GM19397 (cell line): ENCODE measurements around the gene ENOX1.

Experiments
- ATAC-seq: cut with Tn5 transposase; IDR thresholded peaks from one replicate; pipeline ENCODE4 v1.9.1; 2021; ENCODE audit warnings: mild to moderate bottlenecking, moderate library complexity; ENCODE audit not compliant: unreplicated experiment

The ENOX1 gene

DNA sequence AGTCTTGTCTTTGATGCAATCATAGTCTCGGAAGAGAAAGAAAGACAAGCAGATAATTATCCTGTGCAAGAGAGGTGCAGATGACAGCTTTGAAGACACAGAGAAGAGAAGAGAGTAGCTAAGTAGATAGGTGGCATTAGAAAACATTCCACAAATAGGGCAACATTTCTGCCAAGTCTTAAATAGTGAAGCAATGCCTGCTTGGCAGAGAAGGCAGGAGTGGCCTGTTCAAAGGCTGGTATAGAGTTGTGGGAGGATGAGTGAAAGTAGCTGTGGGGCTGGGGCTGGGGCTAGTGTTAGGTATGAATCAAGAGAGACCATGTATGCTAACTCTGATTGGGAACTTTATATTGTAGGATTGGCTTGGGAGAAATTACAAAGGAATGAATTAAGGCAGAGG lies 457.9 kb downstream of the ENOX1 start:
- no peak for ATAC-seq

DNA sequence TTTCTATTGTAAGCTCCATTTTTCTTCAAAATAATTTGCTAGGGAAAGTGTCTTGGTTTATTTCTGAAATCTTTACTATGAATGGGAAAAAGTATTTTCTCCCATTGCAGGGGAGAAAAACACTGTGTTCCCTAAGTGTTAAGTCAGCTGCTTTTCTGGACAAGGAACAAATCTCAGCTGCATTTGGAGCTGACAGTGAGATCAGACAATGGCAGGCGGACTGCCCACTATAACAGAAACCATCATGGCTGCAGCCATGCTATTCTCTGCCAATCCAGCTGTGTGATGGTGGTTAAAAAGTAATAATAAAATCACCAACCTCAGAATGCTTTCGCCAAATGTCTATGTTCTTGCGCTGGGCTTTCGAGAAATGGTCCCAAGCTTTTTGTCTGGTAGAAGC lies 460.7 kb downstream of the ENOX1 start:
- no peak for ATAC-seq

DNA sequence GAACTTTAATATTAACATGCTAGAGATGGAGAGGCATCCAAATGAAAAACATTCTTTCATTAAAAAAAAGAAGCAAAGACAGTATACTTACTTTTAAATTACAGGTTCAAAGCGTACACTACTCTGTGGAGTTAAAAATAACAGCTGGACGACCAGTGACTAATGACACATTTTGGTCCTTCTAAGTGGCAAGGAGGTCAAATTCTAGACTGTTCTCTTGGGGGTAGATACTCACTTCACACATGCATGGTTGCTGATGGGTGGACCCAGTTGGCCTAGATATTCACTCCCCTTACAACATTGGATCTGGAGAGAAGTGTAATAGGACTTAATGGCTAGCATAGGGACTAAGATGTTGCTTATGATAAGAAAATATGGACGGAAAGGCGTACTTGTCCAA lies 461.1 kb downstream of the ENOX1 start:
- no peak for ATAC-seq

DNA sequence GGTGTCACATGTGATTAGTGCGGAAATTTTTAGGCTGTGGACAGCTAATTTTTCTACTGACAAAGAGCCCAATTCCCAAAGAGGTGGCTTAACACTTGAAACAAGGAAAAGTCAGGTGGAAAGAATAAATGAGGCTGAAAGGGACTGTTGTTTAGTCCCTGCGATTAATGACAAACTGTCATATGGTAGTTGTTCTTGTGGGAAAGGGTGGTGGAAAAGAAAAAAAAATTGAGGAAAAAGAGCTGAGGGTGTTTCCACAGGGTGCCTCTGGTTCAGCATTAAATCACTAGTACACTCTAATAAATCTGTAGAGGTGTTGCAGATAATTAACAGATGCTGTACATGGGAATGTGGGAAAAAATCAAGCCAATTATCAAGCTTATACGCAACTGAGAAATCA lies 462.6 kb downstream of the ENOX1 start:
- no peak for ATAC-seq

DNA sequence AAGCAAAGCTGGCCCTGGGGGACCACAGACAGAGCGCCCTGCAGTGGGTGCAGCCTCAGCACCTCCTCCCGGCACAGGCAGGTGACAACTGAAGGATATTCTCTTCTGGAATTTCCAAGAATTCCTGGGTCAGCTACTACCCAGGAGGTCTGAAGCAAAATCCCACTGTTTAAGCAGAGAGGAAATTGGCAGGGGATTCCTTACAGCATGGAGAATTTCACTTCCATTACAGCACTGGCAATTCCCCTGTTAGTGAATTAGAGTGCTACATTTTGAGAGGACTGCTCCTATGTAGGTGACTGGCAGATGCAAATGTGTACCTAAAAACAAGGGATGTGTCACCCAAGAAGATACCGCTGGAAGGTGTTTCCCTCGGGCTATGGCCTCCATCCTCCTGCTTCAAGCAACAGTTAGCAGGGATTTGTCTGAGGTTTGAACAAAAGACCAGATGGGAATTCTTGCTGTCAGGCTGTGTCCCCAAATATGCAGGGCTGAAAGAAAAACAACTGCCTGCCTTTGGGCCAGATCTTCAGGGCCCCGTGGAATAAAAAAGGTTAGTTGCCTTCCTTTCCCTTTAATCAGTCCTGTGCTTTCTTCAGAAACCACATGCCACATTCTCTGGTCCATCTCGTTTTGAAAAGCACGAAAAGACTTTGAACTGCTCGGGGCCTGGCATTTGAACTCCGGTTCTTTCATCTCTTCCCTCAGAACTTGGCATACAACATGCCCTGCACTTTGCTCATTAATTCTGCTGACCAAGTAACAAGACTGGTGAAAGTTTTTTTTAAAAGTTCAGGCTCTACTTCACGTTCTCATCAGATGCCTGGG lies 466.9 kb downstream of the ENOX1 start:
- no peak for ATAC-seq

DNA sequence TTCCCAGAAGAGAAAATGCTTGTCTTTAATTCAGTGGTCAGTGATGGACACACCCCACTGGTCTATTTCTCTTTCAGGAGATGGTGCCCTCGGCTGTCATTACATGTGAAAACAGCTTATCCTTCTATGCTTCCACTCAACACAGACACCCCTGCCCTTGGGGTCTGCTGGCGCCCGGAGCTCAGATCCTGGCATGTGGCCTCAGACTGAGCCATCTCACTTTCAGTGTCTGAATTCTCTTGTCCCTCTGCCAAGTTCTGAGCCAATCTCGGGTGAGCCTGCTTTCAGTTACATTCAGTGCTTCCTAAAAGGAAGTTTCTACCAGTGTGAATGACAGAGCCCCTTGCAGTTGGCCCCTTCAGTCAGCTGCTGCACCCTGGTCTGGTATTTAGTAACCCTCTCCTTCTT lies 469.8 kb downstream of the ENOX1 start:
- ATAC-seq: no peak

DNA sequence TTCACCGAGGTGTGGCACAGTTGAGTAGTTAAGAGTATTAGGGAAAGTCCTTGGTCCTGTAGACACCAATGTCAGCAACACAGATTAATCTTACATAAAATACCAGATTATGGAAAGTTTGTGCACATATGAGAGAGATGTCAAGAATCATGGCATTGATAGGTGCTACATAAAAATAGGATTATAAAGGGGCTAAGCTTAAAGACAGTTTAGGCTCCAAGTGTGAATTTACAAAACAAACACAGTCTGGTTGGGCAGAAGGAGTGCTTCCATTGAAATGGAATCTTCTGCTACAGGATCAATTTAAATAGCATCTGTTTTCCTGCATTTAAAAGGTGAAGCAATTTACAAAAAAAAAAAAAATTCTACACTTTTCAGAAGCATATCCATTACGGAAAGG lies 470.5 kb downstream of the ENOX1 start:
- ATAC-seq: no peak

DNA sequence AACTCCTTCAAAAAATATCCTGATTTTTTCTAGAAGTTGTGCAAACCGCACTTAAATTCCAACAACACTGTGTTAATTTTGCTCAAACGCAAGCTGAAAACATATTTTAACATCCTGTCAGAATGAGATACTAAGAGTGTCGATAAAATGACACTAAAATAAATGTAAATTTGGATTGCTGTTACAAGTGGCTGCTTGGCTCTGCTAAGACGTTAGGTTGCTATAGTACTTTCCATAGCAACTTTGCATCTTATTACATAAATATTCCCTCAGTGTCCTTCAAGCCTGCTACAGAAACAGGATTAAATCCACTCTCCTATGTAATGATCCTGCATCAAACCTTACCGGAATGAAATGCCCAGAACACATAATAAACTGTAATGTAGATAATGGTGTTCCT lies 471.2 kb downstream of the ENOX1 start:
- no peak for ATAC-seq

DNA sequence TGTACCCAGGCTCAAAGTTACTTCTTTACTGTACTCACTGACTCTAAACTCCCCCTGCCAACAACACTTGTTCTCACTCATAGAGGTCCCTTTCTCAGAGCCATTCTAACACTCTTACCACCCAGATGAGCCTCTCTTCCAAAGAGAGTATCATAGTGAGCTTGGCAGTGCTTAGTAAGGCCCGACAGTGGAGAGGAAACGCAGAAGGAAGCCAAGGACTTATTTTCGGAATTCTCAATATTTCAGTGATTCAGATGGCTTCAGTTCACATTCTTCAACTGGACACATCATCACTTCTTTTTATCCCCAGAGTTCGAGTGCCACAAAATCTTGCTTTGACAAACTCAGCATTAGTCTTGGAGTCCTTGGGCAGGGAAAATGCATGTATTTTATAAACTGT lies 477.5 kb downstream of the ENOX1 start:
- ATAC-seq: no peak

DNA sequence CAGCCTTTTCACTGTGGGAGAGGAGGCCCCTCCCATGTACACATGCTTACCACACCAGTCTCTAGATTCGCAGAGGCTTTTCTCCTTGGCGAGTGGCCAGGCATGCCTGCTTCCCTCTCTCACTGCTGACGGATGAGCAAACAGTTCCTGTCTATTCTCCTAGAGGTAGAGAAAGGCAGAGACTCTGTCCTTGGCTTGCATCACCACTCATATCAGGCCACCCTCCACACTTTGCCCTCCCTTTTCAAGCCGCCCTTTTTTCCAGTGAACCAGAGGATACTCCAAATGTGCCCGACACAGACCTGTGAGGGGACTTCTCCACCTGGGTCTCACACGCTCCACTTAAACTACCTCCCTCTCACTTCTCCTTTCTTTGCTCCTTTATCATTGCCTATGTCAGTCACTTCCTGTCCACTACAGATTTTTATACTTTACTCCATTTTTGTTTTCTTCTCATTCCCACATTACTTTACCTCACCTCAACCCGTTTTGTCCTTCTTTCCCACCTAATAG lies 478.8 kb downstream of the ENOX1 start:
- ATAC-seq: peak; percentile 54

DNA sequence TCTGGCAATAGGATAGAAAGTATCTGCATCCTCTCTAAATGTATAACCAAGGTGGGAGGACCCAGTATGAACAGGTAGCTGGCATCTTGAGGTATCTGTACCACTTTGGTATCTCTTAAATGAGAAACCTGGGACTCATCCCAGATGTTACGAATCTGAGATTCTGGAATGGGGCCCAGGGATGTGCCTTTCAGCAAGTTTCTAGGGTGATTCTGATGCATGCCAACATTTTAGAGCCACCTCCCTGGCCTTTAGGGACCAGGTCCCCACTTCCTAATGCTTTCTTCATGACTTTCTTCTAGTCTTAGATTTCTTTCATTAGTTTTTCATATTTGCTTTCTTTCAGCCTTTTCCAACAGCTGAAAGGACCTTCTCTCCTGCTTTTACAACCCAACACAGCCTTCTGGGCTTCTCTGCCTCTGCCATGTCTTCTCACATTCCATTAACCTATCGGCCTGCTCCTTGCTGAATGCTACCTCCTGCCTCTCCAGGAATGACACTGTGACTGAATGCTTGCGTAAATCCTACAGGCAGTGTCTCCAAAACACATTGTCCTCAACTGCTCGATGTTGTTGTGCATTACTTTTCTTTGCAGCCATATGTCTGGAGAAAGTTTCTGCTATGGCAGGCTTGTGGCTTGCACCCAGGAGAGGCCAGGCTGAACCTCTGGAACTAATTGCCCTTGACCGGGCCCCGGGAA lies 479.4 kb downstream of the ENOX1 start:
- ATAC-seq: no peak

DNA sequence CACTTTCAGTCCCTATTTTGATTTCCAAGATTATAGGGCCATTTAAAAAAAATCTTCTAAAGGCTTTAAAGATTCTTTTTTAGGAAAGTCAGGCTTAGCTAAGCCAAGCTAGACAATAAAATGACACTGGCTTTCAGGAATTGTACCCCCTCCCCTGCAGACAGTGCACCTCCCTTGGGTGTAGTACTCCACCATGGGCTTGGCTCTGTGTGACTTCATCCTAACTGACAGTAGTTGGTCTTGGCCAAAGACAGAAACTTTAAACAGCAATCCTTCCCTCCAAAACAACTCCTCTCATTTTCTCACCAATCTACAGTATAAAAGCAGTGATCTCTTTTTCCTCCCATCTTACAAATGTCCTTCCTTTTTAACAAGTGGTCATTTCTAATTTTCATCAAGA lies 480.4 kb downstream of the ENOX1 start:
- no peak for ATAC-seq

DNA sequence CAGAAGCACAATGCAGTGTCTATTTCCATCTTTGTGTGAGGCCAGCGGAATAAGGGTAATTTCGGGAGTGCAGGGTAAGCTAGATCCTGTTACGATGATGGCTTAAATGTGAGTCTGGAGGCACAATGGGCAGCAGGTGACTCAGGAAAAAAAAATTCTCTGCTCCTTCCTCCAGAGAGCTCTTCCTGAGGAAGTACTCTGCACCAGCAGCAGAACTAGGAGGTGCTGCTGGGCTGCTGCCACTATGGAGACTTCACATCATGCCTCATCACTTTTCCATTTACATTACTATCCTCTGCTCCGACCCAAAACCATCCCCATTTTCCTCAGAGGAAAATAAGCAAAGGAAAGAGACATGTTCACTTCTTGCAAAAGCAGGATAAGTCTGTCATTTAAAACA lies 481.4 kb downstream of the ENOX1 start:
- ATAC-seq: no peak

DNA sequence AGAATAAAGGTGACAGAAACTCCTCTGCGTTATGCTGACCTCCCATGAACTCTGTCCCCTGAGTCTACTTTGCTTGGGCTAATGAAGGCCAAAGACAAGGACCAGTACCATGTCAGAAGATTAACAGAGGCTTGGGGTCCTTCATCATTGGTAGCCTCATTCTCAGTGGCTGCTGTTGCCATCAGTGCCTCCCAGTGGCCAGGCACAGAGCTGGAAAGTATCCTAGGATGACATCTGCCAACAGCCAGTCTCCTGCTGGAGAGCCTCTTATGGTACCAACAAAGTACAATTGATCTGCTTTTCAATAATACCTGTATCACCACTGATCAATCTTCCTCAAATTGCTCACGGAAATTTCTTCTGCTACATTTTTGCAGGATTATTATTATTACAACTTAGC lies 481.8 kb downstream of the ENOX1 start:
- ATAC-seq: no peak

DNA sequence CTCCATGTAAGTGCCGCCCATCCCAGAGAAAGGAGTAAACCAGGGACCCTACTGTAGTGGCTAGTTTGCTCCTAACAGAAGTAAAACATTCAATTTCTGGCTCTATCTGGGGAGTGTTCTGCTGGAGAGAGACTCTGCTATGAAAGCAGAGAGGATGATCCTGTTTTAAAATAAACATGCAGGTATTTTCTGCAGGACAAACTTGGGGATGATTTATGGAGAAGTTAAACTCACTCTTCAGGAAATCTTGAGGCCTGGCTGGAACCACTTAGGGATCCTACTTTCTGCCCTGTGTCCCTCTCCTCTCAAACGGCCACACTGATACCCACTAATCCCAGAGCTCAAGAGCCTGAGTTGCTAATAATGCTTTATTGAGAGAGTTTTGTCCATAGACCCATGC lies 482.3 kb downstream of the ENOX1 start:
- ATAC-seq: no peak

DNA sequence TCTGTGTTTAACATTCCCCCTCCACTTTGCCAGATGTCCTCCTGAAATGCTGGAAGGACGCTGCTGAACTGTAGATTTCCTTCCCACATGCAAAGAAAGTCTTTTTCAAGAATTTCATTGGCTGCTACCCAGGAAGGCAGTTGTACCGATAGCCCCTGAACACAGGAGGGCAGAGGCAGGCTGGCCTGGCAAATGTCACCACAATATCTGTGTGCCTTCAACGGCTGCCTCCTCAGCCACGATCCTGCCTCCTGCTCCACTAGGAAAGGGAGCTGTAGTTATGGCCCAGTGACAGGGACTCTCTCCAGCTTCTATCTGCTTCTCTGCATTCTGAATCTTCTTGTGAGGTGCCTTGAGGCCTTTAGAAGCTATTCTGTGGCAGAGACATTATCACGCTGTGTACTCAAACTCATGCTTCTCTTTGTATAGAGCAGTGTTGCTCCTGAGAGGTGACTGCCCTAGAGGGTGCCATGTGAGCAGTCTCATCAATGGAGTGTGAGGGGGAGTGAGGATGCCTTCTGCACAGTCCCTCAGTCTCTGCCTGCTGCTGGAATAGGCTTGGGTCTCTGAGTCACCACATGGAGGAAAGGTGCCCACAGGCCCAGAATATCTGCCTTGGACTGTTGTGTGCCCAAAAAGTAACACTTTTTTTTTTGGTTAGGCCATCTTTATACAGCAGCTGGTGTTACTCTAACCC lies 483.6 kb downstream of the ENOX1 start:
- ATAC-seq: no peak

DNA sequence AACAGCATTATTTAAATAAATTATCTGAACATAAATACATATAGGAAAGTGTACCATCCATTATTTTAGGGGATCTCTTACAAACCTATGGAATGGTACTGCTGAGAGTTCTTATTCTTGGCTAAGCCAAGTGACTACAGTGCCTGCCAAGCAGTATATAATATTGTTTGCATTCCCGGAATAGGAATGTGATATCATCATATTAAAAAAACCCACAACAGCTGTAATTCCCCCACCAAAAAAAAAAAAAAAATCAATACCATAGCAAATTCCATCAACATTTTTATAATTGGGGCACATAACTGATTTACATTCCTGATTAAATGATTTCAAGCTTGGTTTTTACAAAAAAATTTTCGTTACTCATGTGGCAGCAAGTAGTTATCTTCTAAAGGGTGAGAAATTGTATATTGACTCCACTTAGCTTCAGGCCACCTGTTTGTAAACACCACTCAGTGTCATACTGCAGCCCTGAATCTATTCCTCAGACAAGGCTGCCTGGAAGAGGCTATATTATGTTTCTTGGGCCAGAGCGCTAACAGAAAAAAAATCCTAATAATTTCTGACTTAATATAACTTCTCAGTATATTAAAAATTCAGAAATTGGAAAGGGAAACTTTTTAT lies 485.3 kb downstream of the ENOX1 start:
- no peak for ATAC-seq

DNA sequence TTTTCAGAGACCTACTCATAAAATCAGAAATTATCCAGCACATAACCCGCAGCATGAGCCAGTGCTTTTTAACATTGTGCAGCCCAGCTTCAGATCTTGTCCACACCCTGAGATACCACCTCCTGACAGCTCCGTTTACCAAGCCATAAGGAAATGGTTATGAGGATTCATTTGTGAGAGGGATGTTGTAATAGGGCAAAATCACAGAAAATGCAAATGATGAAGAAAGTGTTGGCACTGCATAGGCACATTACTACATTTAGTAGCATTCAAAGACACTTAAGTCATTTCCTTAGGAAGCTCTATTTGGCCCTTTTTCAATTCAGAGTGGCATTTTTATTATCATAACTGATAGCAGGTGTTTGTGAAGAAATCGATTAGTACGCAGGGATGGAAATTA lies 485.9 kb downstream of the ENOX1 start:
- no peak for ATAC-seq

DNA sequence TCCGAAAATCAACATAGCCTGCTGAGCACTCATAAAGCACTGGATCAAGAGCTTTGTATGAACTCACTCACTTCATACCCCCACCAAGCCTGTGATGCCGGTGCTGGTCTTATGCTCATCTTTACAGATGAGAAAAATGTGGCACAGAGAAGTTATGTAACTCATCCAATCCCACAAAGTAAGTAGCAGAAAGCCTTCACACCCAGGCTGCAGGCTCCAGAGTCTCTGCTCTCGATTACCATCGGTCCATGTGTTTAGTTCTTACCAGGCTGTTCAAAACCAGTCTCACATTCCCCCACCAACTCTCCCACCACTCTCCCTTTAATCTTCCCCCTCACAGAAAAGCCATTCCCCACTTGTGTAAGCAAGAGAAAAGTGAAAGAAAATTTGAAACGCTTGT lies 487.4 kb downstream of the ENOX1 start:
- ATAC-seq: no peak

DNA sequence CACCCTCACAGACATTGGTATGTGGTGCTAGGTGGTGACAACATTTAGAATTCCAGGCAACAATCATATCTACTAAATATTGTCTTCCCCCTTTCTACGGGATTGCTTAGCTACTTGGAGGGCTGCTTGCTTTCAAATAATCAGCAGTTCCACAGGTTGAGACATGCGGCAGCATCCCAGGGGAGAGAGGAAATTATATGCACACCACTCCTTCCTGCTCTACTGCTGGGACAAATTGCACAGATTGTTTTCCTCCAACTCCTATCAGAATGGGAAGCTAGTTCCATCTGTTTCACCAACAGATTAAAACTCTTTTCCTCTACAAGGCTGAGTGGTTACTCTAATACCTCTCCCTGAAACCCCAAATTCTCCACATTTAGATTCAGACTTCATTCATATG lies 488.0 kb downstream of the ENOX1 start:
- ATAC-seq: no peak

DNA sequence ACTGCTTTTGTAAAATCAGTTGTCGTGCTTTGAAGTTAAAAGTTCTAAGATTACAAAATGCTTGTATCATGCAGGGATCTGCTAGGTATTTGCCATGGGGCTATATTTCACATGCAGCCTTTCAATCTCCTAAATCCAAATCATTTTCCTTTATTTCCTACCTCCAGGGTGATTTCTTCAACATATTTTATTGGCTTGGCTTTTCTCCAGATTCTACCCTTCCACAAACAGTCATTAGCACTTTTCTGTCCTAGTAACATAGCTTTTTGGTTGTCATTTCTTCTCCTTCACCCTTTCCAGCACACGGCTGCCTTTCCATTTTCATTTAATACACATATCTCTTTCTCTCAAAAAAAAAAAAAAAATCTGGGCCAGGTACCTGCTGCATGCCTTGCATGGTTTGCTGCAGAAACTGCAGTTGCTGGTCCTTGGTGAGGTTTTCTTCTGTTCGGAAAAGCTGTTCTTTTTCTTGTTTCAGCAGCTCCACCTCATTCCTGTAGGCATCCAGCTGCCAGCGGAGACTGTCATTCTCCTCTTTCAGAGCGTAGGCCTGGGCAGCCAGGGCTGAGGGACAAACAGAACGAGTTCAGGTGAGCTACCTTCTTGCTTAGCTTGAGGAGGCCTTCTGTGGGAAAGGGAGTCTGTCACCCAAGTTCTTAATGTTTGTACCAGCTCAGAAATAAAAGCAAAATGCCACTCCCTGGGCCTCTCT lies 488.6 kb downstream of the ENOX1 start:
- no peak for ATAC-seq
